Left lung (tissue), 10 donors: ENCODE data around the gene MTR. TPM values are rescaled to one million over a fixed set of nuclear protein-coding genes. Genes with fewer than 3 reads are reported as not detected.

ENCODE experiments used
- ATAC-seq: fragments of 200-7000 bp; cut with Tn5 transposase; one replicate; pipeline ENCODE4 v1.9.1; 2020; ENCODE audit warnings: moderate library complexity
- DNase-seq, 4 donors: peaks; one replicate each; pipeline ENCODE4 v3.0.0-alpha.2; 2013 to 2020
- H3K27ac ChIP-seq, 2 donors: fragments of 200-600 bp; sonication (generic) in 1 of 2; one replicate each; pipeline versions ENCODE4 v1.5.0 to v1.8.0; 2020 to 2021
- H3K27me3 ChIP-seq, 2 donors: fragments of 200-600 bp; sonication (generic) in 1 of 2; one replicate each; pipeline versions ENCODE4 v1.5.0 to v1.8.0; 2020 to 2021
- H3K36me3 ChIP-seq, 2 donors: fragments of 200-600 bp; sonication (generic) in 1 of 2; one replicate each; pipeline versions ENCODE4 v1.5.0 to v1.8.0; 2020 to 2021
- H3K4me1 ChIP-seq, 2 donors: fragments of 200-600 bp; one replicate each; pipeline ENCODE4 v1.8.0; 2021
- H3K4me3 ChIP-seq, 2 donors: fragments of 200-600 bp; sonication (generic) in 1 of 2; one replicate each; pipeline versions ENCODE4 v1.5.0 to v1.8.0; 2020 to 2021; ENCODE audit warnings: mild to moderate bottlenecking in 1 of 2
- H3K9me3 ChIP-seq, 2 donors: fragments of 200-600 bp; sonication (generic) in 1 of 2; one replicate each; pipeline versions ENCODE4 v1.5.0 to v1.8.0; 2020 to 2021
- intact Hi-C, 2 donors: fragments of 100-400 bp; cut with DNase I; formaldehyde crosslinking; loops; one replicate each; pipeline versions ENCODE4 v1.11.2 to v1.14.2; 2022
- polyA plus RNA-seq, 6 donors: library from polyadenylated mRNA; unstranded; fragments of 120-200 nt; gene quantifications; one replicate each; pipeline ENCODE4 v1.2.1, GENCODE V29; 2013; ENCODE audit not compliant: insufficient read length in 6 of 6
- total RNA-seq, 2 donors: library from RNA; stranded (reverse); fragmentation: NEBNext Ultra II Directional; extraction: Animal tissue kit (Norgen Biotek cat#: 25700); gene quantifications; one replicate each; pipeline ENCODE4 v1.2.1, GENCODE V29; 2021
- TF ChIP-seq, protein P1 (sequence below), 2 donors: fragments of 200-600 bp; sonication (generic) in 1 of 2; IDR thresholded peaks; one replicate each; pipeline versions ENCODE4 v1.5.0 to v1.8.0; 2021; ENCODE audit warnings: antibody characterized with exemption in 2 of 2
- donor health status: DM: no; HTN: yes; CAD: no.
- donor health status: DM: no; HTN: no; CAD: no.

Gene MTR
- total and polyA plus RNA-seq, 8 donors, result 35.9 to 52.2 (median 42.3) TPM

DNA sequence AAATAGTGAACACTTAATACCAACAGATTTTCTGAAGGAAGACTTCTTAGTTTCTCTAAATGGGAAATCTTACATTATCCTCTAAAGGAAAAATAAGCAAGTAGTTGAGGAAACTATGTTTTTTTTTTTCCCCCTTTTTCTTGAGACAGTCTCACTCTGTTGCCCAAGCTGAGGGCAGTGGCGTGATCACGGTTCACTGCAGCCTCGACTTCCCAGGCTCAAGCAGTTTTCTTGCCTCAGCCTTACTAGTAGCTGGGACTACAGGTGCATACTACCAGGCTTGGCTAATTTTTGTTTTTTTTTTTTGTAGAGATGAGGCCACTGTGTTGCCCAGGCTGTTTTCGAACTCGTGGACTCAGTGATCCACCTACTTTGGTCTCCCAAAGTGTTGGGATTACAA lies 3.9 kb downstream of the MTR start:
- Histone ChIP-seq H3K9me3 (no peaks in the 10 kb centered on the region), H3K27me3 (no peaks in the 10 kb centered on the region), H3K36me3 (peaks cover 0 to 6% of the 10 kb centered on the region in 2 donors), H3K4me3 (no peak overlapping the region), H3K4me1 (peaks cover 9 to 31% of the 10 kb centered on the region in 2 donors), H3K27ac (no peak overlapping the region)
- TF ChIP-seq, protein P1, sequence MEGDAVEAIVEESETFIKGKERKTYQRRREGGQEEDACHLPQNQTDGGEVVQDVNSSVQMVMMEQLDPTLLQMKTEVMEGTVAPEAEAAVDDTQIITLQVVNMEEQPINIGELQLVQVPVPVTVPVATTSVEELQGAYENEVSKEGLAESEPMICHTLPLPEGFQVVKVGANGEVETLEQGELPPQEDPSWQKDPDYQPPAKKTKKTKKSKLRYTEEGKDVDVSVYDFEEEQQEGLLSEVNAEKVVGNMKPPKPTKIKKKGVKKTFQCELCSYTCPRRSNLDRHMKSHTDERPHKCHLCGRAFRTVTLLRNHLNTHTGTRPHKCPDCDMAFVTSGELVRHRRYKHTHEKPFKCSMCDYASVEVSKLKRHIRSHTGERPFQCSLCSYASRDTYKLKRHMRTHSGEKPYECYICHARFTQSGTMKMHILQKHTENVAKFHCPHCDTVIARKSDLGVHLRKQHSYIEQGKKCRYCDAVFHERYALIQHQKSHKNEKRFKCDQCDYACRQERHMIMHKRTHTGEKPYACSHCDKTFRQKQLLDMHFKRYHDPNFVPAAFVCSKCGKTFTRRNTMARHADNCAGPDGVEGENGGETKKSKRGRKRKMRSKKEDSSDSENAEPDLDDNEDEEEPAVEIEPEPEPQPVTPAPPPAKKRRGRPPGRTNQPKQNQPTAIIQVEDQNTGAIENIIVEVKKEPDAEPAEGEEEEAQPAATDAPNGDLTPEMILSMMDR (IDR thresholded peaks at IDR 0.05), result no peak
- DNase-seq (no peak), ATAC-seq (no peak)
- intact Hi-C loops, result no loop called here

DNA sequence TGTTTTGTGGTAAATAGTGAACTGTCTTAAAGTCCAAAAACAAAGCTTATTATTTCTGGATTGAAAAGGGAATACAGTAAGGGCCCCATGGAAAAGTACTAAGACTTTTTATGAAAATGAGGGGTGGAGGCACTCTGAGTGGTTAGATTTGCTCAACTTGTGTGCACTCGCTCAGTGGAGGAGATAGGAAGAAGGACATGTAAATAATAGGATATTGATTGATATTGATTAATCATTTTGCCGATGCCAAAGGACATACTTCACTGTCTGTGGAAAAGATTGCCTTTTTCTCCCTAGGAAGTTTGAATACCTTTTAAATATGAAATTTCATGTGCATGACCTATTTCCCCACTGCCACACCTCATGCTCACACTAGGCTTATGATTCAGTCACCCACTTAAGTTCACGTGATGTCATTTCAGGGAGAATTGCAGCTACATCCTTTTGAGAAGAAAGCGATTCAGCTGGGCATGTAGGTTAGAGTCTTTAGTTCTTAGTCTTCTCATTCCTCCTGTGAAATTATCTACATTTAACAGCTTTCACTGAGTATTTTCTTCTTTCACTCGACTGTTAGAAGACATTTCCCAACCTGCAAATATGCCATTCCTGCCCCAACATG lies 5.0 kb downstream of the MTR start:
- no peak for ATAC-seq
- TF ChIP-seq, protein P1 (IDR thresholded peaks at IDR 0.05), result no peak
- Histone ChIP-seq H3K4me3 (no peak overlapping the region), H3K27ac (no peak overlapping the region), H3K9me3 (no peaks in the 10 kb centered on the region), H3K27me3 (no peaks in the 10 kb centered on the region), H3K36me3 (peaks cover 0 to 9% of the 10 kb centered on the region in 2 donors), H3K4me1 (peaks cover 4 to 28% of the 10 kb centered on the region in 2 donors)
- intact Hi-C loops, result no loop called here
- no peak for DNase-seq

DNA sequence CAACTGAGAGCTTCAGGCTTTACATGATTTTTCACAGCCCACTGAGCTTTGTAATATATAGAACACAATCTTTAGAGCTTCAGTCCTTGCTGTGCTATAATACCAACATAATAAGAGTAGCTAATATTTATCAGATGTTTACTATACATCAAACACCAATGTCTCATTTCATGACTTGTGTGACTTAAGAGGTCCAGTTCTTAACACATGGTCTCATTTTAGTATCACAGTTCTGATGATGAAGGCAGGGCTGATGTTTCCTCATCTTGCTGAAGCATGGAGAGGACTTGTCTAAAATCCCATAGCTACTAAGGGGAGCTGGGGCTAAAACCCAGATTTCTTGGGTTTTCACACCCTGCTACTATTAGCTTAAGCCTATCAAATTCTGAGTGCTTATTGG lies 5.5 kb downstream of the MTR start:
- H3K27me3 ChIP-seq, result no peaks in the 10 kb centered on the region
- no peak for DNase-seq
- no peak overlapping the region for H3K27ac ChIP-seq
- TF ChIP-seq, protein P1 (IDR thresholded peaks at IDR 0.05), result no peak
- no peaks in the 10 kb centered on the region for H3K9me3 ChIP-seq
- peaks cover 0 to 14% of the 10 kb centered on the region in 2 donors for H3K36me3 ChIP-seq
- intact Hi-C loops, result no loop called here
- H3K4me1 ChIP-seq, result peaks cover 4 to 28% of the 10 kb centered on the region in 2 donors
- ATAC-seq, result no peak
- no peak overlapping the region for H3K4me3 ChIP-seq

DNA sequence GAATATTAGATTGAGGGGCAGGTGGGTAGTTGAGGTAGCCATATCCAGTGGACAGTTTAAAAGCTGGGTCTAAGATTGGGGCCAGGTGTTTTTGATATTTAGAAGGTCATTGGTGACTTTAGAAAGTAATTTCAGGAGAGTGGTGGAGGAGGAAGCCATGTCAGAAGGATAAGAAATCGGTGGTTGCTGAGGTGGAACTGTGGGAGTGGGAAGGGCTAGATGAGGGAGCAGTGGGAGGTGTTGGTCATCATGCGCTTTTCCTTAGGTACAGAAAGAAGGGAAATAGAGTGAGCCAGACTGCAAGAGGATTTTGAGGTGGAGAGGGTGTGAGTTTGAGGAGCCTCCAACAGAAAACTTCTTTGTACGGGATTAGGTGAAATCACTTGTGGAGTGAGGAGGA lies 7.2 kb downstream of the MTR start:
- Histone ChIP-seq H3K4me1 (peaks cover 0 to 13% of the 10 kb centered on the region in 2 donors), H3K9me3 (no peaks in the 10 kb centered on the region), H3K27ac (no peak overlapping the region), H3K27me3 (no peaks in the 10 kb centered on the region), H3K36me3 (peaks cover 0 to 14% of the 10 kb centered on the region in 2 donors), H3K4me3 (no peak overlapping the region)
- TF ChIP-seq, protein P1 (IDR thresholded peaks at IDR 0.05), result no peak
- no peak for ATAC-seq
- DNase-seq, result no peak
- intact Hi-C loops, result no loop called here

DNA sequence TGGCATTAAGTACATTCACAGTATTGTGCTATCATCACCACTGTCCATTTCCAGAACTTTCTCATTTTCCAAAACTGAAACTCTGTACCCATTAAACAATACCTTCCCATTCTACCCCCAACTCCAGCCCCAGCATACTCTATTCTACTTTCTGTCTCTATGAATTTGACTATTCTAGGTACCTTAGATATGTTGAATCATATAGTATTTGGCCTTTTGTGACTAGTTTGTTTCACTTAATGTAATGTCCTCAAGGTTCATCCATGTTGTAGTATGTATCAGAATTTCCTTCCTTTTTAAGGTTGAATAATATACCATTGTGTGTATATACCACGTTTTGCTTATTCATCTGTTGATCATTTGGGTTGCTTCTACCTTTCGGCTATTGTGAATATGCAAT lies 11.5 kb downstream of the MTR start:
- intact Hi-C loops, result no loop called here
- H3K27me3 ChIP-seq, result no peaks in the 10 kb centered on the region
- H3K9me3 ChIP-seq, result no peaks in the 10 kb centered on the region
- ATAC-seq (no peak), DNase-seq (no peak)
- H3K4me1 ChIP-seq, result peaks cover 0 to 13% of the 10 kb centered on the region in 2 donors
- TF ChIP-seq, protein P1 (IDR thresholded peaks at IDR 0.05), result no peak
- peaks cover 0 to 45% of the 10 kb centered on the region in 2 donors for H3K36me3 ChIP-seq
- H3K4me3 ChIP-seq, result no peak overlapping the region
- H3K27ac ChIP-seq, result no peak overlapping the region
